HEK293 (cell line): ENCODE results near the gene TMEM14C.

Experiments
- BCL11A ChIP-seq: fragments of 450-650 bp; formaldehyde crosslinking; IDR thresholded peaks from 2 replicates; pipeline ENCODE4 v1.5.1; 2016; ENCODE audit warnings: low read depth, missing biosample characterization, missing genetic modification characterization
- CTCF ChIP-seq: fragments of 450-650 bp; formaldehyde crosslinking; IDR thresholded peaks from 2 replicates; pipeline ENCODE4 v1.5.1; 2016; ENCODE audit warnings: missing biosample characterization, missing genetic modification characterization
- HOXA7 ChIP-seq: sonication (generic); formaldehyde crosslinking; IDR thresholded peaks from 2 replicates; pipeline ENCODE4 v1.8.1; 2022; ENCODE audit warnings: missing genetic modification reagents, borderline replicate concordance
- PRDM4 ChIP-seq: fragments of 450-650 bp; formaldehyde crosslinking; IDR thresholded peaks from 2 replicates; pipeline ENCODE4 v1.5.1; 2017; ENCODE audit warnings: missing biosample characterization, missing genetic modification characterization
- SALL2 ChIP-seq: fragments of 450-650 bp; formaldehyde crosslinking; IDR thresholded peaks from 2 replicates; pipeline ENCODE4 v1.5.0; 2017; ENCODE audit warnings: missing biosample characterization, mild to moderate bottlenecking, missing genetic modification characterization, borderline replicate concordance
- ZBTB8A ChIP-seq: fragments of 450-650 bp; formaldehyde crosslinking; IDR thresholded peaks from 2 replicates; pipeline ENCODE4 v1.5.1; 2016; ENCODE audit warnings: missing biosample characterization, missing genetic modification characterization
- ZNF23 ChIP-seq: fragments of 450-650 bp; formaldehyde crosslinking; IDR thresholded peaks from 2 replicates; pipeline ENCODE4 v1.5.1; 2016; ENCODE audit warnings: missing biosample characterization, missing genetic modification characterization, borderline replicate concordance
- ZNF449 ChIP-seq: fragments of 450-650 bp; formaldehyde crosslinking; IDR thresholded peaks from 2 replicates; pipeline ENCODE4 v1.5.1; 2017; ENCODE audit warnings: missing biosample characterization, mild to moderate bottlenecking, missing genetic modification characterization, moderate library complexity
- ZNF530 ChIP-seq: fragments of 450-650 bp; formaldehyde crosslinking; IDR thresholded peaks from 2 replicates; pipeline ENCODE4 v1.5.1; 2016; ENCODE audit warnings: low read depth, missing biosample characterization, missing genetic modification characterization
- ZNF639 ChIP-seq: fragments of 450-650 bp; formaldehyde crosslinking; IDR thresholded peaks from 2 replicates; pipeline ENCODE4 v1.5.1; 2016; ENCODE audit warnings: missing biosample characterization, missing genetic modification characterization
- ZNF830 ChIP-seq: fragments of 450-650 bp; IDR thresholded peaks from 2 replicates; pipeline ENCODE4 v1.5.0; 2018; ENCODE audit warnings: missing biosample characterization, missing genetic modification characterization, low read depth, mild to moderate bottlenecking, moderate library complexity
- ZSCAN18 ChIP-seq: fragments of 450-650 bp; formaldehyde crosslinking; IDR thresholded peaks from 2 replicates; pipeline ENCODE4 v1.5.1; 2016; ENCODE audit warnings: missing biosample characterization, missing genetic modification characterization
- ZSCAN4 ChIP-seq: fragments of 450-650 bp; formaldehyde crosslinking; IDR thresholded peaks from 2 replicates; pipeline ENCODE4 v1.5.1; 2017; ENCODE audit warnings: missing biosample characterization, missing genetic modification characterization

- no peak for TF ChIP-seq ZNF23 (tag by site-specific recombination)
- TF ChIP-seq CTCF: peak; percentile 11
- peak; percentile 95 for TF ChIP-seq ZNF639 (tag by site-specific recombination)
- no peak; the same call in 1 of the 2 replicates for TF ChIP-seq PRDM4 (tag by site-specific recombination)
- TF ChIP-seq ZSCAN4 (tag by site-specific recombination): no peak
- no peak for TF ChIP-seq ZNF530 (tag by site-specific recombination)
- TF ChIP-seq ZBTB8A (tag by site-specific recombination): peak; percentile 93
- TF ChIP-seq BCL11A (tag by site-specific recombination): no peak
- peak; percentile 53; the same call in 1 of the 2 replicates for TF ChIP-seq ZSCAN18 (tag by site-specific recombination)
- TF ChIP-seq HOXA7 (CRISPR knock-in tag): no peak
- no peak for TF ChIP-seq SALL2 (tag by site-specific recombination)
- peak; percentile 71; the same call in 1 of the 2 replicates for TF ChIP-seq ZNF449 (tag by site-specific recombination)
- TF ChIP-seq ZNF830 (tag by site-specific recombination): no peak
Observed at GRCh38 chr6:10694302-10695085, 28.4 kb upstream of the TMEM14C start, which contains the start of the genes C6orf52 and PAK1IP1.
